Measurements from ENCODE around the gene ACYP2.

- TF ChIP-seq EZH2 (IDR thresholded peaks at IDR 0.05; ENCODE audit: borderline replicate concordance, low read depth, low read length, severe bottlenecking), result no peak
- TF ChIP-seq CTCF (IDR thresholded peaks at IDR 0.05; ENCODE audit: borderline replicate concordance, extremely low read depth, low read length, poor library complexity, severe bottlenecking), result no peak
Measured at GRCh38 chr2:54099829-54100585, 15.4 kb upstream of the ACYP2 start.

All from DND-41 (cell line).